GM12872 (cell line): ENCODE data around the gene SMTNL1.

Experiments
- CTCF ChIP-seq: IDR thresholded peaks from 3 replicates; pipeline ENCODE4 v1.5.1; 2011; ENCODE audit warnings: low read depth, mild to moderate bottlenecking, low read length, moderate library complexity; ENCODE audit not compliant: insufficient read depth

Gene SMTNL1

GRCh38 chr11:57586711-57587245 lies 49.4 kb downstream of the SMTNL1 start:
- no peak for TF ChIP-seq CTCF

GRCh38 chr11:57588046-57588710 lies 50.8 kb downstream of the SMTNL1 start:
- TF ChIP-seq CTCF: no peak

DNA sequence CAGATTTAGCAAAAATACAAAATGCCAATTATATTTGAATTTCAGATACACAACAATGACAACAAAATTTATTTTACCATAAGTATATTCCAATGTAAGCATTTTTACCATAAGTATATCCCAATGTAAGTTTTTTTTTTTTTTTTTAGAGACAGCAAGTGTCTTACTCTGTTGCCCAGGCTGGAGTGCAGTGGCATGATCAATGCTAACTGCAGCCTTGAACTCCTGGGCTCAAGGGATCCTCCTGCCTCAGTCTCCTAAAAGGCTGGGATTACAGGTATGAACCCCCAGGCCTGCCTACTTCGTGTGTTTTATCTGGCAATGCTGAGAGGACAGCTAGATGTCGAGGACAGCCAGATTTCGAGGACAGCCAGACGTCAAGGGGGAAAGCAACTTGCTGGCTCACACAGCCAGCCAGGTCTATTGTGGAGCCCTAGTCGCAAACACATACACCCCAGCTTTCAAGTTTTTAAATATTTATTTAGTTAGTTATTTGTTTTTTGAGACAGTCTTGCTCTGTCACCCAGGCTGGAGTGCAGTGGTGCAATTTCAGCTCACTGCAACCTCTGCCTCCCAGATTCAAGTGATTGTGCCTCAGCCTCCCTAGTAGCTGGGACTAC lies 59.0 kb downstream of the SMTNL1 start:
- TF ChIP-seq CTCF: no peak

- TF ChIP-seq CTCF: no peak
Measured at GRCh38 chr11:57597461-57597915, 60.1 kb downstream of the SMTNL1 start, which contains the start of gene SERPING1. SERPING1 (plus strand) TSS chr11:57597685; CDS start chr11:57598271, 586 bp downstream.

DNA sequence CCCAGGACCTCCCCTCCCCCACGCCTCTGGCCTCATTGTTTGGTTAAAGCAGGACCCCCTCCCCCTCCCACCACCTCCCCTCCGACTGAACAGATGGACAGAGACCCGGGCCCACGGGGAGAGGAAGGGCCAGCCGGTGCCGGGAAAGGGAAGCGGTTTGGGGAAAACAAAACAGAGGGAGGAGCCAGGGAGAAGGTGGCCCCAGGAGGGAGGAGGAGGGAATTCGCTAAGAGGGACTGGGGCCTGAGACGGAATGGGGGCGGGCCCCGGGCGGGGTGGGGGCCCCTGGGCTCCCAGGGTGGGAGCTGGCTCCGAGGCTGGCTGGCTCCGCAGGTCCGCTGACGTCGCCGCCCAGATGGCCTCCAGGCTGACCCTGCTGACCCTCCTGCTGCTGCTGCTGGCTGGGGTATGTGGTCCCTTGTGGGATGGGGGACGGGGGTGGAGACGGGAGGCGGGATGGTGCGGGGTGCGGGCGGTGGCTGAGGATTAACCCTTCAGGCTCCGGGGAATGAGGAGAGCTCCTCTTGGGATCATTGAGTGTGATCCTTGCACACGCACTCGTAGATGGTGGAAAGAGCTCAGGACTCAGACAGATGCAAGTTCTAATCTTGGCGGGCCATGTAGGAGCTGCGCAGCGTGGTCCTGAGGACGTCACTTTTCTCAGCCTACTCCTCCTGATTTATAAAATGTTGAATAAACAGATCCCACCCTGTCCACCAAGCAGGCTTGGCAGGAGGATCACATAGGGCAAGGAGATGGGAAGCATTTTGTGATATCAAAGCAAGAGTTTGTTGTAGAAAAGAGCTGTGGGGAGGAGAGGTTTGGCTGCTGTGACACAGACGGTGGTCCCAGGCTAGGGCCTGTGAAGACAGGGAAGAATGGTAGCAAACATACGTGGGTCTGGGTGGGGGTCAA lies 60.8 kb downstream of the SMTNL1 start:
- TF ChIP-seq CTCF: no peak

GRCh38 chr11:57598831-57599155 lies 61.4 kb downstream of the SMTNL1 start:
- no peak for TF ChIP-seq CTCF

DNA sequence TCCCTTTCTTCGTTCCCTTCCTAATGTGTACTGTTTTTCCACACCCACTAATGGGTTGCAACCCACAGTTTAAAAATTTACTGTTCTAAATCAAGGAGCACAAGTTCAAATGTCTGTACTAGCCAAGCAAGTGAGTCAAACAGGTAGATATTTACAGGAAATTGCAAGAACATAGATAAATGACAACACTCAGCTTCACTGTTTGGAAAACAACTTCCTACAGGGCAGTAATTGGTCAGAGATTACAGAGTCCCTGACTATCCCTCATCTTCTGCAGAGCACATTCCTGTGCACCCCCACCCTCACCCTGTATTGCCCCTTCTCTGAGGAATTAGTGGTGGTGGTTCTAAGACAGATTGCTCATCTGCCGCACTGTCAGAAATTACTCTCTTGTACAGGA lies 62.0 kb downstream of the SMTNL1 start:
- no peak for TF ChIP-seq CTCF
